K562 (cell line): ENCODE data around the gene CCDC85B. TPM values are rescaled to one million over a fixed set of nuclear protein-coding genes. Genes with fewer than 3 reads are reported as not detected.

Experiments
- ATAC-seq: fragments of 200-7000 bp; cut with Tn5 transposase; 3 replicates; pipeline ENCODE4 v1.9.1; 2020; ENCODE audit warnings: moderate library complexity
- BruUV-seq: library from RNA; stranded (reverse); fragments of 400-500 nt; replicated peaks from 2 replicates; lab custom pipeline; 2021; lab: Mats Ljungman, UMichigan
- CTCF ChIA-PET: fragments of 300-600 bp; formaldehyde crosslinking; extraction: SDS; loops from one replicate; lab custom pipeline; 2021; ENCODE audit warnings: low intra/inter-chr PET ratio; lab: Yijun Ruan, JAX
- POLR2A ChIA-PET: fragments of 300-600, 350-650 bp; sonication (Branson Sonifier 250); formaldehyde crosslinking; extraction: SDS; loops from one replicate; lab custom pipeline; 2021; ENCODE audit warnings: antibody characterized with exemption, inconsistent platforms; lab: Yijun Ruan, JAX
- DNase-seq, 4 experiments: peaks; one replicate each; pipeline versions ENCODE4 v3.0.0 to v3.0.0-alpha.2; 2011 to 2018; ENCODE audit warnings: low spot score in 3 of 4, mixed read lengths in 3 of 4; ENCODE audit errors: extremely low read depth in 1 of 4
- FAIRE-seq: peaks from 2 replicates; lab custom pipeline; 2011; peaks lifted over from hg19 to GRCh38; lab: Jason Lieb, UNC
- H2AFZ ChIP-seq: 2 replicates; pipeline ENCODE4 v1.6.0; 2011; ENCODE audit warnings: low read depth, low read length, control low read depth, inconsistent platforms
- H3K27ac ChIP-seq: fragments of 200-600 bp; 3 replicates; pipeline ENCODE4 v1.8.0; 2011; ENCODE audit warnings: low read depth, mild to moderate bottlenecking, control low read depth, inconsistent platforms, low read length, moderate library complexity, mixed read lengths; ENCODE audit errors: extremely low read depth
- H3K27me3 ChIP-seq, 2 experiments: fragments of 300-600 bp in 1 of 2; 2 replicates in 1 of 2; 3 replicates in 1 of 2; pipeline versions ENCODE4 v1.6.0 to v1.8.0; 2011; ENCODE audit warnings: inconsistent platforms in 2 of 2, low read length in 2 of 2, mild to moderate bottlenecking in 1 of 2, mixed read lengths in 1 of 2, moderate library complexity in 1 of 2; ENCODE audit not compliant: control insufficient read depth in 2 of 2, insufficient read depth in 2 of 2
- H3K36me3 ChIP-seq: fragments of 300-600 bp; 3 replicates; pipeline ENCODE4 v1.8.0; 2011; ENCODE audit warnings: mild to moderate bottlenecking, low read length, inconsistent platforms; ENCODE audit not compliant: control insufficient read depth, insufficient read depth
- H3K4me1 ChIP-seq, 2 experiments: fragments of 200-600 bp in 1 of 2; replicated peaks in 1 of 2; 2 replicates in 1 of 2; 3 replicates in 1 of 2; pipeline versions ENCODE4 v1.5.1 to v1.8.0; 2011; ENCODE audit warnings: inconsistent platforms in 2 of 2, low read length in 2 of 2, mild to moderate bottlenecking in 1 of 2, mixed read lengths in 1 of 2, moderate library complexity in 1 of 2; ENCODE audit not compliant: control insufficient read depth in 2 of 2, insufficient read depth in 2 of 2
- H3K4me2 ChIP-seq: 2 replicates; pipeline ENCODE4 v1.6.1; 2011; ENCODE audit warnings: low read length, control low read depth, inconsistent platforms, mixed read lengths; ENCODE audit not compliant: insufficient read depth
- H3K4me3 ChIP-seq: fragments of 200-600 bp; sonication (generic), shearing (Covaris generic); 2 replicates; pipeline ENCODE4 v1.5.1; 2016; ENCODE audit warnings: control low read depth, inconsistent platforms
- H3K79me2 ChIP-seq: fragments of 200-600 bp; 3 replicates; pipeline ENCODE4 v1.8.0; 2011; ENCODE audit warnings: low read length, inconsistent platforms; ENCODE audit not compliant: control insufficient read depth, insufficient read depth
- H3K9ac ChIP-seq, 2 experiments: 2 replicates each; pipeline versions ENCODE4 v1.6.0 to v1.6.1; 2011; ENCODE audit warnings: low read depth in 2 of 2, low read length in 2 of 2, control low read depth in 1 of 2, inconsistent platforms in 1 of 2, mild to moderate bottlenecking in 1 of 2, mixed read lengths in 1 of 2; ENCODE audit not compliant: insufficient read depth in 1 of 2
- H3K9me1 ChIP-seq: one replicate; pipeline ENCODE4 v1.6.0; 2011; ENCODE audit warnings: inconsistent platforms, mild to moderate bottlenecking, low read length, moderate library complexity; ENCODE audit not compliant: control insufficient read depth, insufficient read depth
- H3K9me3 ChIP-seq: replicated peaks from 2 replicates; pipeline ENCODE4 v1.5.1; 2011; ENCODE audit warnings: low read depth, low read length, inconsistent platforms; ENCODE audit not compliant: control insufficient read depth, insufficient read depth
- H4K20me1 ChIP-seq: replicated peaks from 2 replicates; pipeline ENCODE4 v1.6.1; 2011; ENCODE audit warnings: low read length, inconsistent platforms, mixed read lengths; ENCODE audit not compliant: control insufficient read depth, insufficient read depth
- BRCA1 ChIP-seq, 2 experiments: fragments of 450-650 bp in 1 of 2; sonication (generic) in 1 of 2; formaldehyde crosslinking in 1 of 2; IDR thresholded peaks; 2 replicates each; pipeline versions ENCODE4 v1.5.0 to v1.6.1; 2017 to 2020; ENCODE audit warnings: mild to moderate bottlenecking in 1 of 2, missing genetic modification reagents in 1 of 2
- EGR1 ChIP-seq: fragments of 450-650 bp; conservative IDR thresholded peaks from 2 replicates; pipeline ENCODE4 v1.6.1; 2017; ENCODE audit warnings: mild to moderate bottlenecking
- FOXJ2 ChIP-seq: fragments of 200-800 bp; sonication (Bioruptor generic); IDR thresholded peaks from 2 replicates; pipeline ENCODE4 v1.6.1; 2016; ENCODE audit warnings: missing genetic modification characterization, missing compliant biosample characterization
- KAT8 ChIP-seq: fragments of 450-650 bp; IDR thresholded peaks from 2 replicates; pipeline ENCODE4 v1.6.1; 2016; ENCODE audit warnings: low read depth, mild to moderate bottlenecking
- NFIC ChIP-seq: fragments of 450-650 bp; IDR thresholded peaks from 2 replicates; pipeline ENCODE4 v1.6.1; 2017; ENCODE audit warnings: mild to moderate bottlenecking, inconsistent platforms
- RBBP5 ChIP-seq: fragments of 200-600 bp; sonication (generic); IDR thresholded peaks from 2 replicates; pipeline ENCODE4 v1.6.1; 2012; ENCODE audit warnings: borderline replicate concordance, mild to moderate bottlenecking, low read length, control low read depth, inconsistent platforms; ENCODE audit not compliant: insufficient read depth, poor library complexity, severe bottlenecking
- SAP30 ChIP-seq: fragments of 200-600 bp; sonication (generic); IDR thresholded peaks from 2 replicates; pipeline ENCODE4 v1.6.1; 2012; ENCODE audit warnings: borderline replicate concordance, low read depth, mild to moderate bottlenecking, moderate library complexity, low read length, control low read depth, inconsistent platforms; ENCODE audit not compliant: insufficient read depth, poor library complexity, severe bottlenecking
- TAF1 ChIP-seq: IDR thresholded peaks from 2 replicates; pipeline ENCODE4 v1.6.1; 2011; ENCODE audit warnings: mild to moderate bottlenecking, low read length, moderate library complexity; ENCODE audit not compliant: insufficient read depth, control insufficient read depth, severe bottlenecking; ENCODE audit errors: extremely low read depth
- ZBTB7A ChIP-seq: IDR thresholded peaks from 2 replicates; pipeline ENCODE4 v1.6.1; 2011; ENCODE audit warnings: low read depth, mild to moderate bottlenecking, low read length, moderate library complexity, borderline replicate concordance; ENCODE audit not compliant: control insufficient read depth
- ZNF449 ChIP-seq: fragments of 250-450 bp; sonication (Bioruptor Pico); IDR thresholded peaks from 2 replicates; pipeline ENCODE4 v1.8.0; 2022; ENCODE audit warnings: moderate library complexity, mild to moderate bottlenecking, inconsistent platforms
- ZNF766 ChIP-seq: fragments of 200-800 bp; sonication (Bioruptor generic); conservative IDR thresholded peaks from 2 replicates; pipeline ENCODE4 v1.6.1; 2016; ENCODE audit warnings: missing genetic modification characterization, missing compliant biosample characterization
- WGBS: fragments of 100-300 bp; shearing (Covaris generic); methylation state at CpG from one replicate; pipeline ENCODE4 v1.1.6; 2016; ENCODE audit warnings: low coverage, mixed read lengths; ENCODE audit not compliant: insufficient coverage; ENCODE audit errors: missing lambda C conversion rate; 5-methylcytosine and 5-hydroxymethylcytosine counted together
- in situ Hi-C: fragments of 300-500 bp; cut with MboI; formaldehyde crosslinking; loops from 4 replicates; pipeline ENCODE4 v1.15.0; 2018; ENCODE audit warnings: inconsistent platforms, mixed read lengths
- intact Hi-C: fragments of 100-400 bp; cut with micrococcal nuclease; formaldehyde crosslinking; loops from 2 replicates; pipeline ENCODE4 v1.14.2; 2022
- polyA plus RNA-seq, 8 experiments: library from polyadenylated mRNA; depleted of rRNA in 4 of 8; stranded (reverse) in 5 of 8; unstranded in 3 of 8; fragments of >200 nt; fragmentation: Nextera tagmentation in 2 of 8; fragmentation: Illumina TruSeq in 1 of 8; extraction: Ambion mirVana in 2 of 8; extraction: Trizol in 1 of 8; gene quantifications; 2 replicates each; pipeline versions ENCODE4 v1.2.1 to v1.2.3, GENCODE V29; 2011 to 2014; ENCODE audit warnings: inconsistent platforms in 1 of 8, missing spikeins in 1 of 8
- total RNA-seq, 7 experiments: library from RNA; depleted of rRNA in 6 of 7; stranded (reverse); fragments of >200 nt in 6 of 7; fragmentation: Illumina TruSeq in 2 of 7; extraction: Trizol in 2 of 7; gene quantifications; 2 replicates each; pipeline versions ENCODE4 v1.2.1 to v1.2.3, GENCODE V29; 2011 to 2021; ENCODE audit warnings: low replicate concordance in 1 of 7
- TF ChIP-seq, protein P1 (sequence below), 2 experiments: fragments of 450-650 bp in 1 of 2; IDR thresholded peaks; 2 replicates each; pipeline ENCODE4 v1.6.1; 2011 to 2017; ENCODE audit warnings: low read depth in 2 of 2, antibody characterized with exemption in 1 of 2, borderline replicate concordance in 1 of 2, low read length in 1 of 2, mild to moderate bottlenecking in 1 of 2, mixed read lengths in 1 of 2; ENCODE audit not compliant: control insufficient read depth in 1 of 2
- TF ChIP-seq, protein P2 (sequence below): sonication (generic); formaldehyde crosslinking; IDR thresholded peaks from 2 replicates; pipeline ENCODE4 v1.5.0; 2020; ENCODE audit warnings: missing genetic modification reagents

CCDC85B gene
- total and polyA plus RNA-seq, 9 of the 15 experiments (the other 6 are each of a cell fraction or from before 2014, with no cell fraction given) = 0.14 to 138 (median 6.2) TPM

- BruUV-seq = TSS peak; percentile 70
- peak overlapping the region; percentile 98 for H3K4me3 ChIP-seq
- peak overlapping the region; percentile 75 for H3K4me2 ChIP-seq
- intact Hi-C loops = loop anchor here (1.0 kb wide), 1 partner anchor 42 kb away; the partner anchor contains the start of gene SART1
- H3K36me3 ChIP-seq = peaks cover 31% of the 10 kb centered on the region; the same call in 1 of the 3 replicates
- in situ Hi-C loops = no loop called here
- FAIRE-seq (no peak), ATAC-seq (peak; percentile 44), DNase-seq (peak in 3 of 4 experiments; percentile 64 to 84 (median 82))
- H2AFZ ChIP-seq = peak overlapping the region; percentile 90
- peak overlapping the region; percentile 46 to 91; a peak in 3 of 4 replicates for H3K9ac ChIP-seq
- peak overlapping the region; percentile 62; the same call in 1 of the 3 replicates for H3K27ac ChIP-seq
- 5% methylated on average over 35 of the region's 60 CpGs for WGBS
- no peaks in the 10 kb centered on the region for H3K27me3 ChIP-seq
- H3K9me3 ChIP-seq = no peaks in the 10 kb centered on the region
- no peaks in the 10 kb centered on the region for H3K9me1 ChIP-seq
- no peaks in the 10 kb centered on the region for H4K20me1 ChIP-seq
- H3K79me2 ChIP-seq = peaks cover 31% of the 10 kb centered on the region
- ChIA-PET POLR2A (no interaction called here), CTCF (interaction anchor here (1.5 kb wide), 1 partner anchor 31 kb away, joined by 7 read pairs; the partner anchor contains the start of gene FIBP)
- peaks cover 25 to 63% of the 10 kb centered on the region in 2 experiments for H3K4me1 ChIP-seq
- TF ChIP-seq NFIC (peak; percentile 13; the same call in 1 of the 2 replicates), ZNF766 (CRISPR knock-in tag) (0 out of 2 replicates have a peak, but pooled peaks have one; percentile 10), RBBP5 (peak; percentile 12), FOXJ2 (tag) (0 out of 2 replicates have a peak, but pooled peaks have one; percentile 1), BRCA1 (IDR thresholded peaks at IDR 0.05) (no peak), BRCA1 (CRISPR knock-in tag; IDR thresholded peaks at IDR 0.05) (0 out of 2 replicates have a peak, but pooled peaks have one; percentile 7), SAP30 (peak; percentile 59), ZNF449 (no peak), TAF1 (peak; percentile 26), EGR1 (peak; percentile 74), KAT8 (no peak), ZBTB7A (peak; percentile 72; the same call in 1 of the 2 replicates)
- TF ChIP-seq, protein P1, sequence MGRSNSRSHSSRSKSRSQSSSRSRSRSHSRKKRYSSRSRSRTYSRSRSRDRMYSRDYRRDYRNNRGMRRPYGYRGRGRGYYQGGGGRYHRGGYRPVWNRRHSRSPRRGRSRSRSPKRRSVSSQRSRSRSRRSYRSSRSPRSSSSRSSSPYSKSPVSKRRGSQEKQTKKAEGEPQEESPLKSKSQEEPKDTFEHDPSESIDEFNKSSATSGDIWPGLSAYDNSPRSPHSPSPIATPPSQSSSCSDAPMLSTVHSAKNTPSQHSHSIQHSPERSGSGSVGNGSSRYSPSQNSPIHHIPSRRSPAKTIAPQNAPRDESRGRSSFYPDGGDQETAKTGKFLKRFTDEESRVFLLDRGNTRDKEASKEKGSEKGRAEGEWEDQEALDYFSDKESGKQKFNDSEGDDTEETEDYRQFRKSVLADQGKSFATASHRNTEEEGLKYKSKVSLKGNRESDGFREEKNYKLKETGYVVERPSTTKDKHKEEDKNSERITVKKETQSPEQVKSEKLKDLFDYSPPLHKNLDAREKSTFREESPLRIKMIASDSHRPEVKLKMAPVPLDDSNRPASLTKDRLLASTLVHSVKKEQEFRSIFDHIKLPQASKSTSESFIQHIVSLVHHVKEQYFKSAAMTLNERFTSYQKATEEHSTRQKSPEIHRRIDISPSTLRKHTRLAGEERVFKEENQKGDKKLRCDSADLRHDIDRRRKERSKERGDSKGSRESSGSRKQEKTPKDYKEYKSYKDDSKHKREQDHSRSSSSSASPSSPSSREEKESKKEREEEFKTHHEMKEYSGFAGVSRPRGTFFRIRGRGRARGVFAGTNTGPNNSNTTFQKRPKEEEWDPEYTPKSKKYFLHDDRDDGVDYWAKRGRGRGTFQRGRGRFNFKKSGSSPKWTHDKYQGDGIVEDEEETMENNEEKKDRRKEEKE (IDR thresholded peaks at IDR 0.05; ENCODE audit: borderline replicate concordance in 1 of 2, control insufficient read depth in 1 of 2, low read depth in 2 of 2, low read length in 1 of 2) = no peak
- TF ChIP-seq, protein P2, sequence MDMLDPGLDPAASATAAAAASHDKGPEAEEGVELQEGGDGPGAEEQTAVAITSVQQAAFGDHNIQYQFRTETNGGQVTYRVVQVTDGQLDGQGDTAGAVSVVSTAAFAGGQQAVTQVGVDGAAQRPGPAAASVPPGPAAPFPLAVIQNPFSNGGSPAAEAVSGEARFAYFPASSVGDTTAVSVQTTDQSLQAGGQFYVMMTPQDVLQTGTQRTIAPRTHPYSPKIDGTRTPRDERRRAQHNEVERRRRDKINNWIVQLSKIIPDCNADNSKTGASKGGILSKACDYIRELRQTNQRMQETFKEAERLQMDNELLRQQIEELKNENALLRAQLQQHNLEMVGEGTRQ (CRISPR knock-in tag) = no peak
These were observed 29.3 kb downstream of the CCDC85B start for GRCh38 chr11:65919573-65920371.
